ENCODE data around the gene ARHGAP15.

Gene ARHGAP15

GRCh38 chr2:143254110-143254509, 124.9 kb downstream of the ARHGAP15 start:
- no peak for DNase-seq (ENCODE audit: low spot score)
- Histone ChIP-seq H3K27ac (replicated peaks; ENCODE audit: low read length) (no peak overlapping the region), H3K79me1 (ENCODE audit: low read depth, low read length) (no peaks in the 10 kb centered on the region), H4K91ac (ENCODE audit: low read depth, low read length, poor library complexity) (no peak overlapping the region), H3K4me1 (ENCODE audit: control insufficient read depth in 2 of 2, insufficient read depth in 1 of 2, low read depth in 1 of 2, low read length in 2 of 2) (no peaks in the 10 kb centered on the region), H3K4me3 (ENCODE audit: low read length in 2 of 2) (no peak overlapping the region), H3K23ac (ENCODE audit: low read depth, low read length, poor library complexity) (no peak overlapping the region), H3K4ac (ENCODE audit: low read length) (no peak overlapping the region), H3K9ac (ENCODE audit: low read depth, low read length, poor library complexity) (no peak overlapping the region), H3K36me3 (replicated peaks in 1 of 2; ENCODE audit: control insufficient read depth in 2 of 2, insufficient read depth in 2 of 2, low read length in 2 of 2) (no peaks in the 10 kb centered on the region), H2BK15ac (ENCODE audit: low read length) (no peak overlapping the region), H2AFZ (ENCODE audit: low read length) (no peak overlapping the region), H2AK5ac (ENCODE audit: low read depth, low read length) (no peak overlapping the region), H2BK5ac (ENCODE audit: low read length) (no peak overlapping the region), H3K14ac (ENCODE audit: low read length) (no peak overlapping the region), H3K9me3 (replicated peaks in 1 of 2; ENCODE audit: control insufficient read depth in 2 of 2, insufficient read depth in 1 of 2, low read depth in 1 of 2, low read length in 2 of 2) (no peaks in the 10 kb centered on the region), H3K27me3 (ENCODE audit: control insufficient read depth in 3 of 3, insufficient read depth in 3 of 3, low read depth in 1 of 3, low read length in 3 of 3) (no peaks in the 10 kb centered on the region), H2BK12ac (ENCODE audit: low read length) (no peak overlapping the region), H3K18ac (ENCODE audit: low read length) (no peak overlapping the region), H3K4me2 (ENCODE audit: insufficient read depth, low read length, poor library complexity, severe bottlenecking) (no peak overlapping the region), H4K8ac (ENCODE audit: low read depth, low read length) (no peak overlapping the region), H2BK120ac (ENCODE audit: low read depth, low read length) (no peak overlapping the region)
- no CpG with 5 or more reads among the region's 1 CpG for WGBS, 2 donors (ENCODE audit: extremely low coverage in 2 of 2, insufficient read length in 2 of 2, insufficient replicate concordance in 1 of 2)

- WGBS, 2 donors (ENCODE audit: extremely low coverage in 2 of 2, insufficient read length in 2 of 2, insufficient replicate concordance in 1 of 2) = no CpG with 5 or more reads among the region's 3 CpGs
- DNase-seq (ENCODE audit: low spot score) = no peak
- no peak overlapping the region for H4K8ac ChIP-seq (ENCODE audit: low read depth, low read length)
Observed at GRCh38 chr2:143255086-143255485, 125.9 kb downstream of the ARHGAP15 start.

GRCh38 chr2:143255899-143256298, 126.7 kb downstream of the ARHGAP15 start:
- no peak overlapping the region for H4K8ac ChIP-seq (ENCODE audit: low read depth, low read length)
- no peak for DNase-seq (ENCODE audit: low spot score)

More at GRCh38 chr2:143255086-143255485, 125.9 kb downstream of the ARHGAP15 start:
- Histone ChIP-seq H2AFZ (ENCODE audit: low read length) (no peak overlapping the region), H2BK5ac (ENCODE audit: low read length) (no peak overlapping the region), H3K27me3 (ENCODE audit: control insufficient read depth in 3 of 3, insufficient read depth in 3 of 3, low read depth in 1 of 3, low read length in 3 of 3) (no peaks in the 10 kb centered on the region), H2BK120ac (ENCODE audit: low read depth, low read length) (no peak overlapping the region), H2BK15ac (ENCODE audit: low read length) (no peak overlapping the region), H3K23ac (ENCODE audit: low read depth, low read length, poor library complexity) (no peak overlapping the region), H4K91ac (ENCODE audit: low read depth, low read length, poor library complexity) (no peak overlapping the region), H3K18ac (ENCODE audit: low read length) (no peak overlapping the region), H3K9ac (ENCODE audit: low read depth, low read length, poor library complexity) (no peak overlapping the region), H3K27ac (replicated peaks; ENCODE audit: low read length) (no peak overlapping the region), H3K4me2 (ENCODE audit: insufficient read depth, low read length, poor library complexity, severe bottlenecking) (no peak overlapping the region), H3K9me3 (replicated peaks in 1 of 2; ENCODE audit: control insufficient read depth in 2 of 2, insufficient read depth in 1 of 2, low read depth in 1 of 2, low read length in 2 of 2) (no peaks in the 10 kb centered on the region), H3K4ac (ENCODE audit: low read length) (no peak overlapping the region), H2BK12ac (ENCODE audit: low read length) (no peak overlapping the region), H3K4me3 (ENCODE audit: low read length in 2 of 2) (no peak overlapping the region), H3K14ac (ENCODE audit: low read length) (no peak overlapping the region), H2AK5ac (ENCODE audit: low read depth, low read length) (no peak overlapping the region), H3K4me1 (ENCODE audit: control insufficient read depth in 2 of 2, insufficient read depth in 1 of 2, low read depth in 1 of 2, low read length in 2 of 2) (no peaks in the 10 kb centered on the region), H3K79me1 (ENCODE audit: low read depth, low read length) (no peaks in the 10 kb centered on the region), H3K36me3 (replicated peaks in 1 of 2; ENCODE audit: control insufficient read depth in 2 of 2, insufficient read depth in 2 of 2, low read length in 2 of 2) (no peaks in the 10 kb centered on the region)

GRCh38 chr2:143258126-143258892, 129.1 kb downstream of the ARHGAP15 start:
- Histone ChIP-seq H3K23ac (ENCODE audit: low read depth, low read length, poor library complexity) (no peak overlapping the region), H2BK15ac (ENCODE audit: low read length) (no peak overlapping the region), H4K8ac (ENCODE audit: low read depth, low read length) (no peak overlapping the region), H3K18ac (ENCODE audit: low read length) (no peak overlapping the region), H3K9ac (ENCODE audit: low read depth, low read length, poor library complexity) (no peak overlapping the region), H3K9me3 (replicated peaks in 1 of 2; ENCODE audit: control insufficient read depth in 2 of 2, insufficient read depth in 1 of 2, low read depth in 1 of 2, low read length in 2 of 2) (no peaks in the 10 kb centered on the region), H2BK5ac (ENCODE audit: low read length) (no peak overlapping the region), H3K36me3 (replicated peaks in 1 of 2; ENCODE audit: control insufficient read depth in 2 of 2, insufficient read depth in 2 of 2, low read length in 2 of 2) (no peaks in the 10 kb centered on the region), H4K91ac (ENCODE audit: low read depth, low read length, poor library complexity) (no peak overlapping the region), H3K27ac (replicated peaks; ENCODE audit: low read length) (no peak overlapping the region), H3K4me1 (ENCODE audit: control insufficient read depth in 2 of 2, insufficient read depth in 1 of 2, low read depth in 1 of 2, low read length in 2 of 2) (no peaks in the 10 kb centered on the region), H3K79me1 (ENCODE audit: low read depth, low read length) (no peaks in the 10 kb centered on the region), H3K4me3 (ENCODE audit: low read length in 2 of 2) (no peak overlapping the region), H2BK120ac (ENCODE audit: low read depth, low read length) (no peak overlapping the region), H3K14ac (ENCODE audit: low read length) (no peak overlapping the region), H3K27me3 (ENCODE audit: control insufficient read depth in 3 of 3, insufficient read depth in 3 of 3, low read depth in 1 of 3, low read length in 3 of 3) (no peaks in the 10 kb centered on the region), H3K4me2 (ENCODE audit: insufficient read depth, low read length, poor library complexity, severe bottlenecking) (no peak overlapping the region), H3K4ac (ENCODE audit: low read length) (no peak overlapping the region), H2AFZ (ENCODE audit: low read length) (peak overlapping the region; percentile 45), H2AK5ac (ENCODE audit: low read depth, low read length) (no peak overlapping the region), H2BK12ac (ENCODE audit: low read length) (no peak overlapping the region)
- no peak for DNase-seq (ENCODE audit: low spot score)
- no CpG with 5 or more reads among the region's 3 CpGs for WGBS, 2 donors (ENCODE audit: extremely low coverage in 2 of 2, insufficient read length in 2 of 2, insufficient replicate concordance in 1 of 2)

More at GRCh38 chr2:143255899-143256298, 126.7 kb downstream of the ARHGAP15 start:
- no peak overlapping the region for H2AK5ac ChIP-seq (ENCODE audit: low read depth, low read length)
- no peaks in the 10 kb centered on the region for H3K36me3 ChIP-seq (replicated peaks in 1 of 2; ENCODE audit: control insufficient read depth in 2 of 2, insufficient read depth in 2 of 2, low read length in 2 of 2)
- no peak overlapping the region for H3K23ac ChIP-seq (ENCODE audit: low read depth, low read length, poor library complexity)
- no peak overlapping the region for H2BK120ac ChIP-seq (ENCODE audit: low read depth, low read length)
- H3K18ac ChIP-seq (ENCODE audit: low read length) = no peak overlapping the region
- H2AFZ ChIP-seq (ENCODE audit: low read length) = no peak overlapping the region
- no peak overlapping the region for H3K27ac ChIP-seq (replicated peaks; ENCODE audit: low read length)
- no peaks in the 10 kb centered on the region for H3K79me1 ChIP-seq (ENCODE audit: low read depth, low read length)
- no peak overlapping the region for H3K9ac ChIP-seq (ENCODE audit: low read depth, low read length, poor library complexity)
- H3K4ac ChIP-seq (ENCODE audit: low read length) = no peak overlapping the region
- no peaks in the 10 kb centered on the region for H3K9me3 ChIP-seq (replicated peaks in 1 of 2; ENCODE audit: control insufficient read depth in 2 of 2, insufficient read depth in 1 of 2, low read depth in 1 of 2, low read length in 2 of 2)
- H2BK15ac ChIP-seq (ENCODE audit: low read length) = no peak overlapping the region
- H3K4me3 ChIP-seq (ENCODE audit: low read length in 2 of 2) = no peak overlapping the region
- no peak overlapping the region for H4K91ac ChIP-seq (ENCODE audit: low read depth, low read length, poor library complexity)
- H3K4me1 ChIP-seq (ENCODE audit: control insufficient read depth in 2 of 2, insufficient read depth in 1 of 2, low read depth in 1 of 2, low read length in 2 of 2) = no peaks in the 10 kb centered on the region
- no peak overlapping the region for H2BK5ac ChIP-seq (ENCODE audit: low read length)
- no peak overlapping the region for H2BK12ac ChIP-seq (ENCODE audit: low read length)
- no peaks in the 10 kb centered on the region for H3K27me3 ChIP-seq (ENCODE audit: control insufficient read depth in 3 of 3, insufficient read depth in 3 of 3, low read depth in 1 of 3, low read length in 3 of 3)
- no peak overlapping the region for H3K14ac ChIP-seq (ENCODE audit: low read length)
- H3K4me2 ChIP-seq (ENCODE audit: insufficient read depth, low read length, poor library complexity, severe bottlenecking) = no peak overlapping the region
